ENCODE results near the gene SCD5. TPM values are rescaled to one million over a fixed set of nuclear protein-coding genes. Genes with fewer than 3 reads are reported as not detected.

SCD5 gene
- polyA plus RNA-seq, 1 donor from 2014 or later, result 212 TPM

GRCh38 chr4:82594456-82594855 is 204.1 kb downstream of the SCD5 start:
- Histone ChIP-seq H3K36me3 (ENCODE audit: insufficient read depth, low read length) (no peaks in the 10 kb centered on the region), H3K9ac (ENCODE audit: low read length) (no peak overlapping the region), H3K4me3 (ENCODE audit: low read length) (no peak overlapping the region), H3K27me3 (ENCODE audit: insufficient read depth, low read depth, low read length) (no peaks in the 10 kb centered on the region), H3K9me2 (ENCODE audit: insufficient read depth, low read length) (no peaks in the 10 kb centered on the region), H4K20me1 (ENCODE audit: insufficient read depth) (no peaks in the 10 kb centered on the region), H3F3A (ENCODE audit: insufficient read depth, low read length, poor library complexity, severe bottlenecking) (no peaks in the 10 kb centered on the region), H3K9me3 (ENCODE audit: low read length) (no peaks in the 10 kb centered on the region), H3K4me2 (ENCODE audit: low read length) (no peak overlapping the region), H3K79me2 (replicated peaks; ENCODE audit: insufficient read depth, low read length) (no peaks in the 10 kb centered on the region), H2AFZ (ENCODE audit: low read depth, low read length) (no peak overlapping the region), H3K27ac (ENCODE audit: low read length) (no peak overlapping the region)
- TF ChIP-seq TAF1 (IDR thresholded peaks at IDR 0.05; ENCODE audit: low read depth), result no peak
- TF ChIP-seq, protein P1, sequence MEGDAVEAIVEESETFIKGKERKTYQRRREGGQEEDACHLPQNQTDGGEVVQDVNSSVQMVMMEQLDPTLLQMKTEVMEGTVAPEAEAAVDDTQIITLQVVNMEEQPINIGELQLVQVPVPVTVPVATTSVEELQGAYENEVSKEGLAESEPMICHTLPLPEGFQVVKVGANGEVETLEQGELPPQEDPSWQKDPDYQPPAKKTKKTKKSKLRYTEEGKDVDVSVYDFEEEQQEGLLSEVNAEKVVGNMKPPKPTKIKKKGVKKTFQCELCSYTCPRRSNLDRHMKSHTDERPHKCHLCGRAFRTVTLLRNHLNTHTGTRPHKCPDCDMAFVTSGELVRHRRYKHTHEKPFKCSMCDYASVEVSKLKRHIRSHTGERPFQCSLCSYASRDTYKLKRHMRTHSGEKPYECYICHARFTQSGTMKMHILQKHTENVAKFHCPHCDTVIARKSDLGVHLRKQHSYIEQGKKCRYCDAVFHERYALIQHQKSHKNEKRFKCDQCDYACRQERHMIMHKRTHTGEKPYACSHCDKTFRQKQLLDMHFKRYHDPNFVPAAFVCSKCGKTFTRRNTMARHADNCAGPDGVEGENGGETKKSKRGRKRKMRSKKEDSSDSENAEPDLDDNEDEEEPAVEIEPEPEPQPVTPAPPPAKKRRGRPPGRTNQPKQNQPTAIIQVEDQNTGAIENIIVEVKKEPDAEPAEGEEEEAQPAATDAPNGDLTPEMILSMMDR (IDR thresholded peaks at IDR 0.05; ENCODE audit: poor library complexity, severe bottlenecking), result no peak
- TF ChIP-seq EP300 (conservative IDR thresholded peaks at IDR 0.05; ENCODE audit: poor library complexity, severe bottlenecking), result no peak
- TF ChIP-seq RAD21 (conservative IDR thresholded peaks at IDR 0.05), result no peak
- no peak for TF ChIP-seq MXI1 (conservative IDR thresholded peaks at IDR 0.05; ENCODE audit: poor library complexity, severe bottlenecking)
- TF ChIP-seq EZH2 (IDR thresholded peaks at IDR 0.05; ENCODE audit: borderline replicate concordance, insufficient read depth, low read length, poor library complexity, severe bottlenecking), result no peak
- TF ChIP-seq SMC3 (conservative IDR thresholded peaks at IDR 0.05; ENCODE audit: poor library complexity), result no peak
- TF ChIP-seq, protein P2, sequence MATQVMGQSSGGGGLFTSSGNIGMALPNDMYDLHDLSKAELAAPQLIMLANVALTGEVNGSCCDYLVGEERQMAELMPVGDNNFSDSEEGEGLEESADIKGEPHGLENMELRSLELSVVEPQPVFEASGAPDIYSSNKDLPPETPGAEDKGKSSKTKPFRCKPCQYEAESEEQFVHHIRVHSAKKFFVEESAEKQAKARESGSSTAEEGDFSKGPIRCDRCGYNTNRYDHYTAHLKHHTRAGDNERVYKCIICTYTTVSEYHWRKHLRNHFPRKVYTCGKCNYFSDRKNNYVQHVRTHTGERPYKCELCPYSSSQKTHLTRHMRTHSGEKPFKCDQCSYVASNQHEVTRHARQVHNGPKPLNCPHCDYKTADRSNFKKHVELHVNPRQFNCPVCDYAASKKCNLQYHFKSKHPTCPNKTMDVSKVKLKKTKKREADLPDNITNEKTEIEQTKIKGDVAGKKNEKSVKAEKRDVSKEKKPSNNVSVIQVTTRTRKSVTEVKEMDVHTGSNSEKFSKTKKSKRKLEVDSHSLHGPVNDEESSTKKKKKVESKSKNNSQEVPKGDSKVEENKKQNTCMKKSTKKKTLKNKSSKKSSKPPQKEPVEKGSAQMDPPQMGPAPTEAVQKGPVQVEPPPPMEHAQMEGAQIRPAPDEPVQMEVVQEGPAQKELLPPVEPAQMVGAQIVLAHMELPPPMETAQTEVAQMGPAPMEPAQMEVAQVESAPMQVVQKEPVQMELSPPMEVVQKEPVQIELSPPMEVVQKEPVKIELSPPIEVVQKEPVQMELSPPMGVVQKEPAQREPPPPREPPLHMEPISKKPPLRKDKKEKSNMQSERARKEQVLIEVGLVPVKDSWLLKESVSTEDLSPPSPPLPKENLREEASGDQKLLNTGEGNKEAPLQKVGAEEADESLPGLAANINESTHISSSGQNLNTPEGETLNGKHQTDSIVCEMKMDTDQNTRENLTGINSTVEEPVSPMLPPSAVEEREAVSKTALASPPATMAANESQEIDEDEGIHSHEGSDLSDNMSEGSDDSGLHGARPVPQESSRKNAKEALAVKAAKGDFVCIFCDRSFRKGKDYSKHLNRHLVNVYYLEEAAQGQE (IDR thresholded peaks at IDR 0.05; ENCODE audit: borderline replicate concordance), result no peak
- TF ChIP-seq POLR2AphosphoS5 (IDR thresholded peaks at IDR 0.05), result no peak

- Histone ChIP-seq H2AFZ (ENCODE audit: low read depth, low read length) (no peak overlapping the region), H4K20me1 (ENCODE audit: insufficient read depth) (no peaks in the 10 kb centered on the region), H3F3A (ENCODE audit: insufficient read depth, low read length, poor library complexity, severe bottlenecking) (no peaks in the 10 kb centered on the region), H3K79me2 (replicated peaks; ENCODE audit: insufficient read depth, low read length) (no peaks in the 10 kb centered on the region), H3K27ac (ENCODE audit: low read length) (no peak overlapping the region), H3K4me3 (ENCODE audit: low read length) (no peak overlapping the region), H3K9me2 (ENCODE audit: insufficient read depth, low read length) (no peaks in the 10 kb centered on the region), H3K4me2 (ENCODE audit: low read length) (no peak overlapping the region), H3K27me3 (ENCODE audit: insufficient read depth, low read depth, low read length) (no peaks in the 10 kb centered on the region), H3K9ac (ENCODE audit: low read length) (no peak overlapping the region), H3K9me3 (ENCODE audit: low read length) (no peaks in the 10 kb centered on the region), H3K36me3 (ENCODE audit: insufficient read depth, low read length) (no peaks in the 10 kb centered on the region)
- no peak for TF ChIP-seq SMC3 (conservative IDR thresholded peaks at IDR 0.05; ENCODE audit: poor library complexity)
These were observed 205.2 kb downstream of the SCD5 start for GRCh38 chr4:82593411-82593810.

DNA sequence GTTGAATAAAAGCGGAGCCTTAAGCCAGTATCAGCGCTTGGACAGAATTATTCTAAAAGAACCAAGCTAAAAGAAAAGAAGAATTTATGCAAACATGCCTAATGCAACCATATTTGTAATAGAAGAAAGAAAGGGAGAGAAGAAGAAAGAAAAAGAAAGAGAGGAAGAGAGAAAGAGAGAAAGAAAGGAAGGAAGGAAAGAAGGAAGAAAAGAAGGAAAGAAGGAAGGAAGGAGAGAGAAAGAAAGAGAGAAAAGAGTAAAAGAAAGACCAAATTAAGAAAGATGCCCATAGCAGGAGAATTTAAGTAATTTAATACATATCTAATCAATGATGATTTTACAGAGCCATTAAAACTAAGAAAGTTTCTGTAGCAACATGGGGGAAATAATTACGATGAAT is 206.0 kb downstream of the SCD5 start:
- Histone ChIP-seq H3K4me3 (ENCODE audit: low read length) (no peak overlapping the region), H3K9ac (ENCODE audit: low read length) (no peak overlapping the region), H2AFZ (ENCODE audit: low read depth, low read length) (no peak overlapping the region), H3K36me3 (ENCODE audit: insufficient read depth, low read length) (no peaks in the 10 kb centered on the region), H3K27me3 (ENCODE audit: insufficient read depth, low read depth, low read length) (no peaks in the 10 kb centered on the region), H3F3A (ENCODE audit: insufficient read depth, low read length, poor library complexity, severe bottlenecking) (no peaks in the 10 kb centered on the region), H3K4me2 (ENCODE audit: low read length) (no peak overlapping the region), H4K20me1 (ENCODE audit: insufficient read depth) (no peaks in the 10 kb centered on the region), H3K27ac (ENCODE audit: low read length) (no peak overlapping the region), H3K9me3 (ENCODE audit: low read length) (no peaks in the 10 kb centered on the region), H3K79me2 (replicated peaks; ENCODE audit: insufficient read depth, low read length) (no peaks in the 10 kb centered on the region), H3K9me2 (ENCODE audit: insufficient read depth, low read length) (no peaks in the 10 kb centered on the region)
- no peak for TF ChIP-seq RAD21 (conservative IDR thresholded peaks at IDR 0.05)
- TF ChIP-seq, protein P1 (IDR thresholded peaks at IDR 0.05; ENCODE audit: poor library complexity, severe bottlenecking), result no peak
- no peak for TF ChIP-seq SMC3 (conservative IDR thresholded peaks at IDR 0.05; ENCODE audit: poor library complexity)
- no peak for TF ChIP-seq EP300 (conservative IDR thresholded peaks at IDR 0.05; ENCODE audit: poor library complexity, severe bottlenecking)
- no peak for TF ChIP-seq TAF1 (IDR thresholded peaks at IDR 0.05; ENCODE audit: low read depth)
- TF ChIP-seq, protein P2 (IDR thresholded peaks at IDR 0.05; ENCODE audit: borderline replicate concordance), result no peak
- TF ChIP-seq MXI1 (conservative IDR thresholded peaks at IDR 0.05; ENCODE audit: poor library complexity, severe bottlenecking), result no peak

Data from neural cell (in vitro differentiated cells).